HL-60/S4 (cell line): ENCODE data around the gene NPAT.
"Not testable (repeated sequence)": the region's sequence is repeated elsewhere in the genome, so short reads cannot be mapped to it uniquely, and the experiment has no call there.

Experiments used
- in situ Hi-C: fragments of 300-500 bp; cut with MboI; formaldehyde crosslinking; loops from 2 replicates; pipeline ENCODE4 v1.14.3; 2022; ENCODE audit warnings: low sequenced_read_pairs

The NPAT gene

DNA sequence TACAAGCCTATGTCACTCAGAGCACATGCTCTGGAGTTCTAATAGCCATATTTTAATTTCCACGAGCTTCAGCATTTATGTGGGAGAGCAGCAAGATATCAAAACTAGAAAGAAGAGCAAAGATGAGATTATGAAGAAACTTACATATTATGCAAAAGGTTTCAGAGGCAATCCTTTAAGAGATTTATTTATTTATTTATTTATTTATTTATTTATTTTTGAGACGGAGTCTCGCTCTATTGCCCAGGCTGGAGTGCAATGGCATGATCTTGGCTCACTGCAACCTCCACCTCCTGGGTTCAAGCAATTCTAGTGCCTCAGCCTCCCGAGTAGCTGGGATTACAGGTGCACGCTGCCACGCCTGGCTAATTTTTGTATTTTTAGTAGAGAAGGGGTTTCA is 59.6 kb downstream of the NPAT start:
- in situ Hi-C loops: not testable (repeated sequence)

DNA sequence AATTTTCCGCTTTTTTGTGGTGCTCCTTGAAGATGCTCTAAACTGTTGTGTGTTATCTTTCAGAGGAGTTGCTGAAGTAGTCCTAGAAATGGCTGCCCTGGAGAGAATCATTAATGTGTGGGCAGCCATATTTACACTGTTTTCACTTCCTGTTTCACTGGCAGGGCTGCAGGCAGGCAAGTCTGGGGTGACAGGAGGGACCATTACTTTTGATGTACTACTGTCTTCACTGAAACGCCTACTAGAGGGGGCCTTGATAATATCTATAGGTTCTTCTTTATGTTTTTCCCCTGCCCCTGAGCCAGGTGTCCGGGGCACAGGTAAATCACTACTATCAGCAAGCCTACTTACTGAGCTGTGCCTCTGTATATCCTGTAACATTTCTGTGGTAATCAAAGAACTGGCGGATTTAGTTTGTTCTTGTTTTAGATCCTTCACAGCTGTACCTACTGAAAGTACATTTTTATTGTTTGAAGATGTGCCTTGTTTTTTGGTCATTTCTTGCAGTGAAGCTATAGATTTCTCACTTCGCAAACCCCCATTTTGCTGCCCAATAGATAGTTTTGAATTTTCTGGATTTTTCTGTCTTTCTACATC is 61.4 kb downstream of the NPAT start:
- in situ Hi-C loops: no loop called here

DNA sequence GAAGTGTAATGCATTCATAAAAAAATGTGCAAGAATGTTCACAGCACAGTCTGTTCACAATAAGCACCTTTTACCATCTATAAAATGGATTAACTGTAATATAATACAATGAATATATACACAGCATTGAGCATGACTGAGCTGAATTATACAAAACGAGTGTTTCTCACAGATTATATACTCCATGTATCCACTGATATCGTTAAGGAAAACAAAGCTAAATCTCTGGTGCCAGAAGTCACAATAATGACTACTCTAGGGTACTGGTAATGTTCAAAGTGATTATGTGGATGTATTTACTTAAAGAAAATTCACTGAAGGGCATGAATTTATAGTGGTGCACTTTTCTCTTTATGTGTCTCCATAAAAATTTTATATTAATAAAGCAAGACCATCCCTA is 67.8 kb downstream of the NPAT start:
- in situ Hi-C loops: no loop called here

DNA sequence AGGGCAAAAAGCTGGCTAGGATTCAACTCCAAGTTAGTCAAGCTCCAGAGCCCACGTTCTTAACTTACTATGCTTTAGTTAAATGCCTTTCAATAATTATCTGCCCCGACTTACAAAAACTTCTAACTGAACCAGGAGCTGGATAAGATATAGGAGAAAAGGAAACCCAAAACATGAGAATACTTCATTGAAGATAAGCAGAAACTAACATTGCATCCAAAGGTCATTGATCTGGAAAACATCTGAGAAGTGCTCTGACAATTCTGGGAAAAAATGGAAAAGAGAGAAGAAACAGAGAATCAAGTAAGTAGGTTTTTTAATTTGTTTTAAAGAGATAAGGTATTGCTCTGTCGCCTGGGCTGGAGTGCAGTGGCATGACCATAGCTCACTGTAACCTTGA is 73.9 kb downstream of the NPAT start:
- in situ Hi-C loops: no loop called here

DNA sequence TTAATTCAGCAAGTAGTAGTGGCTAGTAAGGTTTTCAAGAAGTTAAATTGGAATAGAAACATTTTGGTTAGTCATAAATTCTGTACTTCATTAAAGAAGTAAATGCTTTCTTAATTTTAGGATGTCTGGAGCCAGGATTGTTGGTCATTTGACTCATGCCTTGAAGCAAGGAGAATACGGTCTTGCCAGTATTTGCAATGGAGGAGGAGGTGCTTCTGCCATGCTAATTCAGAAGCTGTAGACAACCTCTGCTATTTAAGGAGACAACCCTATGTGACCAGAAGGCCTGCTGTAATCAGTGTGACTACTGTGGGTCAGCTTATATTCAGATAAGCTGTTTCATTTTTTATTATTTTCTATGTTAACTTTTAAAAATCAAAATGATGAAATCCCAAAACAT is 75.3 kb downstream of the NPAT start:
- in situ Hi-C loops: no loop called here

DNA sequence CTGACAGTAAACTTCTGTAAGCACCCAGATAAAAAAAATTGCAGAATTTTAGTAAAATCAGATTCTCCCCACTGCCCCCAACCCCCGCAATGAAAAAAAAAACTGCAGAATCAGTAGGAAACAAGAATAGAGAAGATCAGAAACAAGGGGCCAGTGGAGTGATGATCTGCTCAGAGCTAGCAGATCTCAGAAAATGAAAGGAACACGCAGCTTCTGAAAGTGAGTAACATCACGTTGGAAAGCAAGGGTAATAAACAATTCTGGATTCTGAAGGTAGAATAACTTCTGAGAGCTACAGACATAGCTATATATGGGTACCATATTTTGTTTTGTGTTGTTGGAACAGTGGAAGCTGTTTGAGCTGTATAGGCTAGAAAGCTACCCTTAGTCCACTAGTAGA is 77.8 kb downstream of the NPAT start:
- in situ Hi-C loops: no loop called here

DNA sequence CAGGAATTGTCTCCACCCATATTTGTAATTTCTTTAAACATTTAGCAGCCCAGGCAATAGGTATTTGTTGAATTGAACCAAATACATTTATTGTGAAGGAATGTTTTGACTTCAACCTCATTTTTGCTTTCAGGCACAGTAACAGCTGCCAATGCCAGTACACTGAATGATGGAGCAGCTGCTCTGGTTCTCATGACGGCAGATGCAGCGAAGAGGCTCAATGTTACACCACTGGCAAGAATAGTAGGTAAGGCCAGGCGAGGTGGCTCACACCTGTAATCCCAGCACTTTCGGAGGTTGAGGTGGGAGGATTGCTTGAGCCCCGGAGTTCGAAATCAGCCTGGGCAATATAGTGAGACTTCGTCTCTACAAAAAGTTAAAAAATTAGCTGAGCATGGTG is 80.1 kb downstream of the NPAT start:
- in situ Hi-C loops: no loop called here

DNA sequence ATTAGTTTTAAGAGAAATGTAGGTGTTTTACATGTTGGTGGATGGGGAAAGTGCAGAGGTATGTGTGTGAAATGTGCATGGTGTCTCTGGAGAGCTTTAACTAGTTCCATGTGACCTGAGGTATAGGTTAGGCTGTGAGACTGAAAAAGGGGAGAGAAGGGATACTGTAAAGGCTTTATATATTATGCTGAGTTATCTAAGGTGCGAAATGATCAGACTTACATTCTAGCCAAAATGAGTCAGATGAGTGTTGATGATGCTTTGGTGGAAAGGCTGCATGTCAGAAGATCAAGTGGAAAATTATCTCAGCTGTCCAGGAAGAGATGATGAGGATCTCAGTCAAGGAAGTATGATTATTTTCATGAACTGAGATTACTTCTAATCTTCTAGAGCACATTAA is 85.2 kb downstream of the NPAT start:
- in situ Hi-C loops: no loop called here

DNA sequence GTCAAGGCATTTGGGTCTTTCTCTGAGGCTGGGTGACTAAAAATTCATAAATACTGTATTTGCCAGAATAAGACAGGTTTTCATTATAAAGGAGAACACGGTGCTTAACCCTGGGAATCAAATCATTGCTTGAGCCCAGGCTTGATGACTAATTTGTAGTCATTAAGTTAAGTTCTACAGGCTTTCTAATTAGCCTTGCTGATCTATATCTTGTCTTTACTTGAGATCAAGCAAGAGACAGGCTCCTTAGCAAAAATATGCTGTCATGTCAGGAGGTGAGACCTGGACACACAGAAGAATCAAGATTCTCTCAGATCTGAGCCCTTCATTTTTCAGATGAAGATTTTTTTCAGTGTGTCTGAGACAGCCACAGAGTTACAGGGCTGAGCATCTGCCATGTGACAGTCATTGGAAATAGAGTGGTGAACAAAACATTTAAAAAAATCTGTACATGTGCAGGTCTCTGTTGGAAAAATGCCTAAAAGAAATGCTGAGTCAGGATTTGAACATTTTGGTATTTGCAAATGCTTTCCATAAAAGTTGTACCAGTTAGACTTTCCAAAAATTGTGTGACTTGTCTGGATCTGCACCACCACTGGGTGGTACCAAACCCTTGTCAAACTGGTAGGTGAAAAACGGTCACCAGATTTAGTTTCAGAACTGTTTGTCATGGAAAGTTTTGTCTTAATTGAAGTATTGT is 86.4 kb downstream of the NPAT start:
- in situ Hi-C loops: no loop called here

DNA sequence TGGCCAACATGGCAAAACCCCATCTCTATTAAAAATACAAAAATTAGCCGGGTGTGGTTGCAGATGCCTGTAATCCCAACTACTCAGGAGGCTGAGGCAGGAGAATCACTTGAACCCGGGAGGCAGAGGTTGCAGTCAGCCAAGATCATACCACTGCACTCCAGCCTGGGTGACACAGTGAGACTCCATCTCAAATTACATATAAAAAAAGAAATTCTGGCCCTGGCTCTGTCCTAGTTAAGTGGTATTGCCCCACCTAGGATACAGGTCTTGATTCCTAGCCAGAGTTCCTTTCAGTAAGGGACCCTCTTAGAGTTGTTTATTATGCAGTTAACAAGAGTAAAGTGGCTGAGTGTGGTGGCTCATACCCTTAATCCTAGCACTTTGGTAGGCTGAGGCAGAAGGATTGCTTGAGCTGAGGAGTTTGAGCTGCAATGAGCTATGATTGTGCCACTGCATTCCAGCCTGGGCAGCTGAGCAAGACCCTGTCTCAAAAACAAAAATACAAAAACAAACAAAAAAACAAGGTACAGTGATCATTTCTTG is 89.4 kb downstream of the NPAT start:
- in situ Hi-C loops: not testable (repeated sequence)

DNA sequence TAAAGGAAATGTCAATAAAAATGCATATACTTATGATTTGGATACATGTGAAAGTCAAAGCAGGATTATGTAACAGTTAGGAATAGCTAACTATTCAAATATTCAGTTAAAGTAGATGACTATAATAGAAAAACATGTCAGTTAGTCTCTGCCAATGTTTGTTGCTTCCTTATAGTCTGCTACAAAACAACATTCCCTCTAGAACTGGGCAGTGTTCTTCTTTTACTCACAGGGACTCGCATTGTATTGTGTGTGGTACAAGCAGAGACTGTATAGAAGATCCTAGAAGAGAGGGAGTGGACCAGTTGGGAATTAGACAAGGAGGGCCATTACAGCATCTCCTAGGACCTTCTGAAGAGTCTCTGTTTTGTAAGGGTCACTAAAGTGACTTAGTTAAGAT is 90.4 kb downstream of the NPAT start:
- in situ Hi-C loops: no loop called here

DNA sequence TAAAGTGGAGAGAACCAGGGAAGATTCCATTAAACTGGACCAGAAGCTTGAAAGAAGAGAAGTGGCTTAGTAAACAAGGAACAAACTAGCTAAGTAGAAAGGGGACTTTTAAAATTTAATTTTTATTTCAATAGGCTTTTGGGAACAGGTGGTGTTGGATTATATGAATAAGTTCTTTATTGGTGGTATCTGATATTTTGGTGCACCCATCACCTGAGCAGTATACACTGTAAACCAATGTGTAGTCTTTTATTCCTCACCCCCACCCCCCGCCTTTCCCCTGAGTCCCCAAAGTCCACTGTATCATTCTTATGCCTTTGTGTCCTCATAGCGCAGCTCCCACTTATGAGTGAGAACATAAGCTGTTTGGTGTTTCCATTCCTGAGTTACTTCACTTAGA is 93.7 kb downstream of the NPAT start:
- in situ Hi-C loops: no loop called here

DNA sequence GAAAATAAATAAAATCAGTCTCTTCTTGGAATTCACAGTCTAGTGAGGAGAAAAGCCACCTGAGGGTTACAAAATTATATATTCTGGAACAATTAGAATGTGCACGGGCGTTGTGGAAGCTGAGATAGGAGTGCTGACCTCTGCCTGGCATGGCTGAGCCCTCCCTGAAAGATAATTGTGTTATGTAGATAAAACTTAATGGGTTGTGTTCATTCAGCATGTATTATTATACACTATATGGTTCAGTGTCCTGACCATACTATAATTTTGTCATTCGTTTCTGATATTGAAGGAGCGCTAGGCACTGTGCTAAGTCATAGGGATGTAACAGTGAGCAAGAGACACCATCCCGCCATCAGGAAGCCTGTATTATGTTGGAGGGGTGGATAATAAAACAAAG is 97.3 kb downstream of the NPAT start:
- in situ Hi-C loops: no loop called here

DNA sequence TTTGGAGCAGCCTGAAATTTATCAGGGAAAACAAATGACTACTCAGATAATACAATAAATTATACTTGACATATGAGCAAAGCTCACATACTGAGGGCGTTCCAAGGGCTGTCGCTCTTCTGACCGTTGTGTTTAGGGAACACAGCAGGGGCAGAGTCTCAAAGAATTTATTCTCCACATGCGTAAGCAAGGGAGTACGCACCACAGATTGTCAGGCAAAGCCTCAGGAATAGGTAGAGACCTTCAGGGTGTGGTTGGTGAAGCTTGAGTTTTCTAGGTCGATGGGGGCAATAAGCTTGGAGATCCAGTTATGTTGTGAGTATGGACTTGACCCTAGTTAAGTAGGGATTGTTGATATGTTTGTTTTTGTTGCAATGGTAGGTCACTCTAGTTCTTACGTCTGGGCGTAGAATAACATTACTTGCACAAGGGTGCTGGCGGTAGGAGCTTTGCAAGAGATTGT is 100.2 kb downstream of the NPAT start:
- in situ Hi-C loops: loop anchor here (5.0 kb wide), 1 partner anchor 525 kb away; no protein-coding TSS in a partner anchor

DNA sequence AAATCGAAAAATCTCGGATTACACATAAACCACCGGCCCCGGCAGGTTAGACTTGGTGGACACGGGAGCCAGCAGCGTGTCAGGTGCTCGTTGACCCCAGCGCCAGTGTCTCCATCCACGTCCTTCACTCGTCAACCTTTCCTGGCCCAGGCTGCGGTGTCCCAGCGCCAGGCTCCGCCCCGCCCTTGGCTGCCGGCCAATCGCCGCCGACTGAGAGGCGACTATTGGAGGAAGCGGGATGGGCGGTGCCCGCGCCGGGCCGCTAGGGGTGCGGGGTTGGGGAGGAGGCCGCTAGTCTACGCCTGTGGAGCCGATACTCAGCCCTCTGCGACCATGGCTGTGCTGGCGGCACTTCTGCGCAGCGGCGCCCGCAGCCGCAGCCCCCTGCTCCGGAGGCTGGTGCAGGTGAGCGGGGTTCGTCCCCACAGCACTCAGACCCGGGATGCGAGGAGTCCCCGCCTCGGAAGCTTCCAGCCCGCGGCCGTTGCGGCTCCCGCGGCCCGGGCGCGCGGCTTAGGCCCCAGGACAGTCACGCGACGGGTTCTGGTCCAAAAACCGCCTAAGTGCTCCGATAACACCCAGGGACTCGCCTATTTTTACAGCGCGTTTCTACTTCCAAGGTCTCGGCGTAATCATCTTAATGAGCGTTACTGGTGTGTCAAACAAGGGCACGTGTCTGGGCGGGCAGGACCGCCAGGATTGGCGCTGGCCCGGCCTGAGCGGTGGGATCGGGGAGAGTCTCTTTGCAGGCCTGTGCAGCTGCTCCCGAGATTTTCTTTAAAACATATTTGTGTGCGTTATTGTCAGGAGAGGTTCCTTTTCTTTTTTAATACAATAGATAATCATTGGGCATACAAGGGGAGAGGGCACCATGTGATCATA is 100.9 kb downstream of the NPAT start, which contains the start of gene ACAT1:
ACAT1 (plus strand) TSS at position 294 of the 882 bp plus-strand sequence; CDS start at position 334, 40 bp downstream.
- in situ Hi-C loops: loop anchor here (5.0 kb wide), 1 partner anchor 526 kb away; no protein-coding TSS in a partner anchor

DNA sequence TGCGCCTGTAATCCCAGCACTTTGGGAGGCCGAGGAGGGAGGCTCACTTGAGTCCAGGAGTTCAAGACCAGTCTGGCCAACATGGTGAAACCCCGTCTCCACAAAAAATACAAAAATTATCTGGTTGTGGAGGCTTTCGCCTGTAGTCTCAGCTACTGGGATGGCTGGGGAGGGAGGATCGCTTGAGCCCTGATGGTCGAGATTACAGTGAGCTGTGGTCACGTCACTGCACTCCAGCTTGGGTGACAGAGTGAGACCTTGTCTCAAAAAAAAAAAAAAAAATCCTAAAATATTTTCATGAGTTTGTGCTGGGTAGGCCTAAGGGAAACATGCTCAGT is 101.5 kb downstream of the NPAT start:
- in situ Hi-C loops: loop anchor here (5.0 kb wide), 1 partner anchor 526 kb away; no protein-coding TSS in a partner anchor

DNA sequence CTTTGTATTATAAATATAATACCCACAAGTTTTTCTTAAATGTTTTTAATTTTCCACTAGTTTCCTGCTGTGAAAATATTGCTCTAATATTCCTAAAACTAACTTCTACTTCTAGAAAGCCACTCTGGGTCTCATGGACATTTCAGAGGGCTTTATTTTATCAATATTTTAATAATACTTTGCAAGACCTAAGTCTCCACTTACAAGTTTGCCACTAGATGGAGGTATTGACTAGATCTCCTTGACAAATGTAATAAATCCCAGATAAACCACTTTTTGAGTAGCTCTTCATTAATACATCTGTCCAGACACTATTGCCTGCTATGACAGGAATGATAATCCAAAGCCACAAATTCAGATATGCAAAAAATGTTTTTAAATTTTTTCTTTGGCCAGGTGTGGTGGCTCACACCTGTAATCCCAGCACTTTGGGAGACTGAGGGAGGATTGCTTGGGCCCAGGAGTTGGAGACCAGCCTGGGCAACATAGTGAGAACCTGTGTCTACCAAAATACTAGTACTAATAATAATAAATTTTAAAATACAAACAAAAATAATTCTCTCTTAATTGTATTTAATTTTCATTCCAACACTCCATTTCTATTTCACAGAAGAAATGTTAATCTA is 104.6 kb downstream of the NPAT start:
- in situ Hi-C loops: no loop called here

DNA sequence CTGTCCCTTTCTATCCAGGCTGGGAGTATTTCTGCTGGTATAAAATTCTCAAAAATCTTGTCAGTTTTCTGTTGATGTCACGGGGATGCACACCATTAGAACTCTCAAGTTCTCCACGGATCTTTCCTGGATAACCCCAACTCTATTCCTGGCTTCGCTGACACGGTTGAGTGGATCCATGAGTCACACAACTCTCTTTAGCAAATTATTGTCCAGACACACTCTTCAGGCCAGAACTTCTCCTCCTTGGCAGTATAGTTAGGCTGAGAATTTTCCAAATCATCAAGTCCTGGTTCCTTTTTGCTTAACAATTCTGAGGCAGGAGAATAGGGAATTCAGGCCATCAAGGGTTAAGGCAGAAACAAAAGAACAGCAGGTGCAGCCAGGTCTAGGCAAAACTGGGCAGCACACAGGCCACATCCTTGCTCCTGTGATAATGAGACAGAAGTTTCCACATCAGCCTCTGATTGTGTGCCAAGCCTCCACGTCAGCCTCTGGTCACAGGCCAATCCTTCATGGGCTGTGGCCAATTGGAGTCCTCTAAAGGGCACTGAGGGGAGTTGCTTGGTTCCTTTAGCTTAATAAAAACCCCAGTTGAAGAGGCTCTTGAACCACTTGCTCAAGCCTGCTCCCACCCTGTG is 106.8 kb downstream of the NPAT start:
- in situ Hi-C loops: no loop called here

DNA sequence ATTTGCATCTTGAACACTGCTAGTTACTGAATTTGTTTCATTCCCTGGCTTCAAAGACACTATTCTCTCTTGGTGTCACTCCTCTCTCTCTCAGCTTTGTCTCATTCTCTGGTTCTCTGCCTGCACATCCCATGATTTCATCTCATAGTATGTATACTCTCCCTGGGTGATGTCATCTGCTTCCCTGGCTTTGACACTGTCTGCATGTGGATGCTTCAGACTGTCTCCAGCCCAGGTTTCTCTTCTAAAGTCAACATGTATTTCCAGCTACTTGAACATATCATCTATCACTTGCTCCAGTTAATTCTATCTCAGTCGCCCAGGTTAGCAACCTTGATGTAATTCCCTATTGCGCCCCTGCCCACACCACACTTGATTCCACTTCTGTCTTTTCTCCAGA is 110.4 kb downstream of the NPAT start:
- in situ Hi-C loops: no loop called here

DNA sequence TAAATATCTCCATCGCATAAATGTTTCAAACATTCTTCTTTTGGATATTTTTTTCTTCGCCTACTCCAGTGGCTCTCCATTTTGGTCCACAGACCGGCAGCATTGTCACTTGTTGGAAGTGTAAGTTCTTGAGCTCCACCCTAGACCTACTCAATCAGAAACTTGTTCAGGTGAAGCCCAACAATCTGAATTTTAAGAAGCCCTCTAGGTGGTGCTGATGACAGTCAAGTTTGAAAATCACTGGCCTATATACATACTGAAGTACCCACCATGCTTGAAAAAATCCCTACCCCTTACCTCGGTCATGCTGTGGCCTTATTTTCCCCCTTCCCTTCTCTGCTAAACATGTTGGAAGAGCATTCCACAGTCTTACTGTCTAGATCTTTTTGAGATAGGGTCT is 111.3 kb downstream of the NPAT start:
- in situ Hi-C loops: no loop called here
